Heart left ventricle (tissue), 13 donors: Measurements from ENCODE around the gene SH2D7.

Experiments
- POLR2A ChIP-seq, 2 donors: fragments of 450-650 bp; IDR thresholded peaks; one replicate each; pipeline ENCODE4 v1.6.1; 2017; ENCODE audit warnings: antibody characterized with exemption in 2 of 2, mild to moderate bottlenecking in 2 of 2, moderate library complexity in 2 of 2
- TF ChIP-seq, protein P1 (sequence below), 12 donors: fragments of 200-600 bp; sonication (generic) in 4 of 12; IDR thresholded peaks; one replicate each; pipeline versions ENCODE4 v1.5.0 to v1.8.0; 2018 to 2022; ENCODE audit warnings: antibody characterized with exemption in 12 of 12, mild to moderate bottlenecking in 5 of 12
- donor health status: ischemic (EF 13 %, LVEDD 7.1; RV severe dilation, severe dysfunction).
- donor health status: DM: no; HTN: yes; CAD: no.
- donor health status: DM: no; HTN: no; CAD: no.
- donor health status: ischemic (EF 25% LVEDD 6.9; RV normal size, moderate dysfunction).
- donor health status: ischemic (EF 25% LVEDD 5.7; RV mildly dilated, moderate dysfunction).
- donor health status: ischemic (EF 35%, LVEDD 5.7; RV mildly dilated, moderate dysfunction).
- donor health status: nonischemic (EF 11% LVEDD 7.7; RV severe dilation, severe dysfunction).
- donor health status: DM: yes; HTN: yes; CAD: no.
- donor health status: PGD.
- donor health status: ischemic (EF 29% LVEDD 5.4; RV normal size, mild dysfunction).
- donor health status: nonischemic (EF 23%, LVEDD 6.1; RV moderate dilation, normal function).

DNA sequence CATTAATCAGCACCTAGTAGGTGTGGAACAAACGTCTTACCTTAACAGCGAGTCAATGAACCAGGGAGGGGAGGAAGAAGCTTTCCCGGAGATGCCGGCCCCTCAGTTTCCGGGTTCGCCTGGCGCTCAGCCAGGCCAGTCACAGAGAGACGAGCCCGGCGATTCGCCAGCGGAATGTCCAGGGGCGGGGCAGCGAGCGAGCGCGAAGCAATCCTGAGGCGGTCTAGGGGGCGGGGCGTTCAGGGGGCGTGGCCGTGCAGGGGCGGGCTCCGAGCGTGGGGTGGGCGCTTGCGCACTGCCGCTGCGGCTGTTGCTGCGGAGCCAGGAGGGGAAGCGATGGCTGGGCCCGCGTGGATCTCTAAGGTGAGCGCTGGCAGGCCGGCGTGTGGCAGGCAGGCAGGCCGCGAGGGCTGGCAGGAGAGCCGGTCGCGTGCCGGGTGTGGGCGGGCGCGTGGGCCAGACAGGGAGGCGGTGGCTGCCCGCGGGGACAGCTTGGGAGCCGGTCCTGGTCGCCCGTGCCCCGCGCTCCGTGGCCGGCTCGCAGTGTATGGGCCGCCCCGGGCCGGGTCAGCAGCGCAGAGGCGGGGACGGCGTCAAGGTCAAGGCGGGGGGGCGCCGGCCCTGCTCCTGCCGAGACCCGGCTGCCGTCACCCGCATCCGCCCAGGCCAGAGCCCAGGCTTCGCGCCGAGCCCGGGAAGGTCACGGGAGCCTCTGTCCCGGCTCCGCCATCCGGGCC, 56.9 kb downstream of the SH2D7 start, which contains the start of gene IDH3A:
- TF ChIP-seq, protein P1, sequence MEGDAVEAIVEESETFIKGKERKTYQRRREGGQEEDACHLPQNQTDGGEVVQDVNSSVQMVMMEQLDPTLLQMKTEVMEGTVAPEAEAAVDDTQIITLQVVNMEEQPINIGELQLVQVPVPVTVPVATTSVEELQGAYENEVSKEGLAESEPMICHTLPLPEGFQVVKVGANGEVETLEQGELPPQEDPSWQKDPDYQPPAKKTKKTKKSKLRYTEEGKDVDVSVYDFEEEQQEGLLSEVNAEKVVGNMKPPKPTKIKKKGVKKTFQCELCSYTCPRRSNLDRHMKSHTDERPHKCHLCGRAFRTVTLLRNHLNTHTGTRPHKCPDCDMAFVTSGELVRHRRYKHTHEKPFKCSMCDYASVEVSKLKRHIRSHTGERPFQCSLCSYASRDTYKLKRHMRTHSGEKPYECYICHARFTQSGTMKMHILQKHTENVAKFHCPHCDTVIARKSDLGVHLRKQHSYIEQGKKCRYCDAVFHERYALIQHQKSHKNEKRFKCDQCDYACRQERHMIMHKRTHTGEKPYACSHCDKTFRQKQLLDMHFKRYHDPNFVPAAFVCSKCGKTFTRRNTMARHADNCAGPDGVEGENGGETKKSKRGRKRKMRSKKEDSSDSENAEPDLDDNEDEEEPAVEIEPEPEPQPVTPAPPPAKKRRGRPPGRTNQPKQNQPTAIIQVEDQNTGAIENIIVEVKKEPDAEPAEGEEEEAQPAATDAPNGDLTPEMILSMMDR (IDR thresholded peaks at IDR 0.05) = no peak
- peak; percentile 70 to 94 for TF ChIP-seq POLR2A (IDR thresholded peaks at IDR 0.05)
